Activated naive CD4-positive, alpha-beta T cell treated with anti-CD3 and anti-CD28 coated beads for 36 hours (primary cell): ENCODE data around the gene ABHD4. TPM values are rescaled to one million over a fixed set of nuclear protein-coding genes. Genes with fewer than 3 reads are reported as not detected.
"Not testable (repeated sequence)": the region's sequence is repeated elsewhere in the genome, so short reads cannot be mapped to it uniquely, and the experiment has no call there.

Source experiments
- CTCF ChIA-PET: fragments of 350-600 bp; sonication (Branson Sonifier 250); formaldehyde crosslinking; loops from one replicate; lab custom pipeline; 2021; ENCODE audit warnings: antibody characterized with exemption; lab: Charles Lee
- DNase-seq: peaks from one replicate; pipeline ENCODE4 v3.0.0-alpha.2; 2020
- H3K27ac Mint-ChIP-seq: one replicate; pipeline ENCODE4 v1.8.0; 2021; ENCODE audit warnings: mild to moderate bottlenecking, mixed read lengths
- H3K27me3 Mint-ChIP-seq: one replicate; pipeline ENCODE4 v1.8.0; 2021; ENCODE audit warnings: low read depth, mixed read lengths
- H3K36me3 Mint-ChIP-seq: one replicate; pipeline ENCODE4 v1.8.0; 2021; ENCODE audit warnings: low read depth, mixed read lengths
- H3K4me1 Mint-ChIP-seq: one replicate; pipeline ENCODE4 v1.8.0; 2021; ENCODE audit warnings: low read depth, mixed read lengths
- H3K4me3 Mint-ChIP-seq: one replicate; pipeline ENCODE4 v1.8.0; 2021; ENCODE audit warnings: mild to moderate bottlenecking, moderate library complexity, mixed read lengths
- H3K9me3 Mint-ChIP-seq: one replicate; pipeline ENCODE4 v1.8.0; 2021; ENCODE audit warnings: mixed read lengths
- intact Hi-C: fragments of 100-400 bp; cut with micrococcal nuclease; formaldehyde crosslinking; loops from one replicate; pipeline ENCODE4 v1.15.1; 2023
- total RNA-seq, 2 experiments: library from RNA; stranded (reverse); gene quantifications; one replicate each; pipeline ENCODE4 v1.2.3, GENCODE V29; 2021

ABHD4 gene
- total RNA-seq, 2 experiments from 2014 or later, result 11.1 to 11.9 TPM

DNA sequence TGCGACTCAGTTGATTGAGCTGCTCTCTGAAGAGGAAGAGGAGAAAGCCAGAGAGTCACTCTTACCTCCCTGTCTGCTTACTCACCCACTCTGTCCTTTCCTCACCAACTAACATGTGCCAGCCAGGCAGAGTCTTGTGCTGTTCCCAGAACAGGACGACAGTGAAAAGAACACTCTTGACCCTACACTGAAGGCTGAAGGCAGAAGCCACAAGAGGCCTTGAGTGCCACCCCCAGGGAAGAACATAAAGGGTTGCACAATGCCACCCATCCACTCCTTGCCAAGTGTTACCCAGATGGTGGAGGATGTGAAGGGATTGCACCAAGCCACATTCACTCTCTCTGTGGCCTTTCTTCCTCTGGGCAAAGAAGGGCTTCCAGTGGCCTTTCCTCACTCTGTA is 12.8 kb downstream of the ABHD4 start:
- Mint-ChIP-seq H3K27ac (no peak overlapping the region), H3K27me3 (no peaks in the 10 kb centered on the region), H3K4me3 (no peak overlapping the region), H3K9me3 (no peaks in the 10 kb centered on the region), H3K36me3 (peaks cover 14% of the 10 kb centered on the region), H3K4me1 (no peaks in the 10 kb centered on the region)
- CTCF ChIA-PET, result no interaction called here
- intact Hi-C loops, result no loop called here
- DNase-seq, result no peak

DNA sequence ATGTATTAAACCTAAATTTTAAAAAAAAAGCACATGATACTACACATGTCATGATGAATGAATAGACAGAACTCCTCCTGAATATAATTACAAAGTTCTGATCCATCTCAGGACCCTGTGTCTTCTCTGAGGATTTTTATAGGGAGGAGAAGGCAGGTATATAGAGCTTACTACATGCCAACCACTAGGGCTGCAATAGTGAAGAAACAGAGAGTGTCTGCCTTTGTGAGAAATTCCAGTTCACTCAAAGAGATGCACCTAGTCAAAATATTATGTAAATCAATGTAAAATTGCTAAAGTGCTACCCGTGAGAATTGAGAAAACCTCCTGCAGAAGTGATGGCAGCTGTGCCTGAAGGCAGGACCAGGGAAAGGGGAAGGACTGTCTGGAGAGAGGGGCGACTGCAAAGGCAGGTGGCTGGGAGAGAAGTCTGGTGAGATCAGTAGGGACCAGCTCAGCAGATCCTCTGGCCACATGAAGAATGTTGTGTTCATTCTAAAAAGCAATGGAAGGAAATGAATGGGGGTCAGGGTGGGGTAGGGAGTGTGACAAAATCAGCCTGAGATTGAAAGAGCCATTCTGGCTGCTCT is 15.1 kb downstream of the ABHD4 start:
- Mint-ChIP-seq H3K27ac (no peak overlapping the region), H3K4me3 (no peak overlapping the region), H3K4me1 (no peaks in the 10 kb centered on the region), H3K9me3 (no peaks in the 10 kb centered on the region), H3K27me3 (no peaks in the 10 kb centered on the region), H3K36me3 (peaks cover 12% of the 10 kb centered on the region)
- DNase-seq, result no peak
- CTCF ChIA-PET, result no interaction called here
- intact Hi-C loops, result no loop called here

DNA sequence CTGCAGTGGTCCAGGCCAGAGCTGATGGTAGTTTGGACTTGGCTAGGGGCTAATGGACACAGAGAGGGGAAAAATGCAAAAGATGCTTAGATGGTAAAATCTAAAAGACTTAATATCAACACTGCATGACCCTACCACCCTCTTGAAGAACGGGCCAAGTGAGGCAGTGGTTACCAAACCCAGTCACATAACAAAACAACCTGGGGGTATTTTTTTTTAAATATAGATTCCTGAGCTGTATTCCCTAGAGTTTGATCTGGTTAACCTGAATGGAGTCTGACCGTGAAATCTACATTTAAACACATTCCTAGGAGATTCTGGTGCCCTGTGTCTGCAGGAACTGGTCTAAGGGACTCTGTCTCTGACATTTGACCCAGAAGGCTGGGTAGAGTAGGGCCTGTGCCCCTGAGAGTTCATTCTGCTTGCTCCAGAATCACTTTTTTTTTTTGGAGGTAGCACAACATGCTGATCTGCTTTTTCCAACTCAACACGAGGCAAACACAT is 15.7 kb downstream of the ABHD4 start:
- no peak for DNase-seq
- CTCF ChIA-PET, result no interaction called here
- Mint-ChIP-seq H3K36me3 (peaks cover 12% of the 10 kb centered on the region), H3K4me1 (no peaks in the 10 kb centered on the region), H3K27ac (no peak overlapping the region), H3K27me3 (no peaks in the 10 kb centered on the region), H3K9me3 (no peaks in the 10 kb centered on the region), H3K4me3 (no peak overlapping the region)
- intact Hi-C loops, result no loop called here

DNA sequence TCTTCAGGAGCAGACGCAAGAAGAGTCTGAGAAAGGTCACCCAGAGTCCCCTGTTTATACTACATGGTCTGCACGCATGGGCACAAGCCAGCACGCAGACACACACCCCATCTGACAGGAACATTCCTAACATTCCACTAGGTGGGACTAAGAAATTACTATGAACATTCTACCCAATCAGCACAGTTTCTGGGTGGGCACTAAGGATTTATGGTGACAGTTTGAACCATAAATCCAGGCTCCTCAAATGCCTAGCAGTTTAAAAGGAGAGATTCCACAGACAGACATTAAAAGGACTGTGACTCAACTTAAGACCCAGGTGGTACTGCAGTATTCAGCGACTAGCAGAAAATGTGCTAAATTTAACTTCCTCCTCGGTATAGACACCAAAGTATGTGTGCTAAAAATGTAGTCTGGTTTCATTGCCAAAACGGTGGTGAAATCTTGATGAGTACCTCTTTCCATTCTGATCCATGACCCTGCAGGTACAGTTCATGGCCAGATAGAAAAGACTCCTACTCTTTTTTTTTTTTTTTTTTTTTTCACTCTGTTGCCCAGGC is 16.2 kb downstream of the ABHD4 start:
- Mint-ChIP-seq H3K9me3 (no peaks in the 10 kb centered on the region), H3K27me3 (no peaks in the 10 kb centered on the region), H3K27ac (no peak overlapping the region), H3K4me1 (no peaks in the 10 kb centered on the region), H3K4me3 (no peak overlapping the region), H3K36me3 (peaks cover 12% of the 10 kb centered on the region)
- CTCF ChIA-PET, result no interaction called here
- intact Hi-C loops, result no loop called here
- DNase-seq, result no peak

DNA sequence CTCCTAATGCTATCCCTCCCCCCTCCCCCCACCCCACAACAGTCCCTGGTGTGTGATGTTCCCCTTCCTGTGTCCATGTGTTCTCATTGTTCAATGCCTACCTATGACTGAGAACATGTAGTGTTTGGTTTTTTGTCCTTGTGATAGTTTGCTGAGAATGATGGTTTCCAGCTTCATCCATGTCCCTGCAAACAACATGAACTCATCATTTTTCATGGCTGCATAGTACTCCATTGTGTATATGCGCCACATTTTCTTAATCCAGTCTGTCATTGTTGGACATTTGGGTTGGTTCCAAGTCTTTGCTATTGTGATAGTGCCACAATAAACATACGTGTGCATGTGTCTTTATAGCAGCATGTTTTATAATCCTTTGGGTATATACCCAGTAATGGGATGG is 17.7 kb downstream of the ABHD4 start:
- H3K4me3 Mint-ChIP-seq, DNase-seq, CTCF ChIA-PET, H3K36me3 Mint-ChIP-seq, H3K27me3 Mint-ChIP-seq, H3K9me3 Mint-ChIP-seq, H3K27ac Mint-ChIP-seq, intact Hi-C loops, H3K4me1 Mint-ChIP-seq: not testable (repeated sequence)

DNA sequence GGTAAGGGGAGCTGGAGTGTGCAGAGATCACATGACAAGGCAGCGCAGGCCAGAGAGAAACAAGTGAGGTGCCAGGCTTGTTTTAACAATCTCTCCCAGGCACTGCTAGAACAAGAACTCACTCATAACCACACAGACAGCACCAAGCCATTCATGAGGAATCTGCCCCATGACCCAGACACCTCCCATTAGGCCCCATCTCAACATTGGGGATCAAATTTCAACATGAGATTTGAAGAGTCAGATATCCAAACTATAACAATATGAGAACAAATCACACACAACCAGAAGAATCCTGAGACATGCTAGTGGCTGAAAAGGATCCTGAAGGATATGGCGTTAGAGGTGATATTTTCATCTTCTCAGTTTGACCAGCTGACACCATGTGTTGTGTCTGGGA is 24.2 kb downstream of the ABHD4 start:
- intact Hi-C loops, result no loop called here
- Mint-ChIP-seq H3K36me3 (no peaks in the 10 kb centered on the region), H3K4me1 (peaks cover 4% of the 10 kb centered on the region), H3K9me3 (peaks cover 2% of the 10 kb centered on the region), H3K27ac (no peak overlapping the region), H3K27me3 (no peaks in the 10 kb centered on the region), H3K4me3 (no peak overlapping the region)
- DNase-seq, result no peak
- CTCF ChIA-PET, result interaction anchor here (0.7 kb wide), 1 partner anchor 981 kb away, joined by 3 read pairs; no protein-coding TSS in a partner anchor

DNA sequence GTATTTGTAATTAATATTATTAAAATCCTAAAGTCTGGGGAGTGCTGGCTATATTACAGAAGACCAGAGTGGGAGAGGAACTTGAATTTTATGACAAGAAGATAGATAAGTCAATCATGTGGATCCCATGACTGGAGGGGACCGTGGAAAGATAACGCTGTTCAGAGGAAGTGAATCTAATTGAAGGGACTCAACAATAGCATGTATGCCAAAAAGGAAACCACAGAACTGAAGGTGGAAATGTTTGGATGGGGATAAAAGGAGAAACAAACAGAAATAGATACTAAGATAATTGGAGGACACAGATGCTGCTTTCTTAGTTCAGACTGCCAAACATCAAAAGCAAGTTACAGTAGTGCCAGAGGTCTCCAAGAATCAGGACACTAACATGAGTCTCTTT is 24.9 kb downstream of the ABHD4 start:
- Mint-ChIP-seq H3K27ac (no peak overlapping the region), H3K4me3 (no peak overlapping the region), H3K36me3 (no peaks in the 10 kb centered on the region), H3K4me1 (peaks cover 4% of the 10 kb centered on the region), H3K27me3 (no peaks in the 10 kb centered on the region), H3K9me3 (peaks cover 2% of the 10 kb centered on the region)
- intact Hi-C loops, result no loop called here
- no peak for DNase-seq
- CTCF ChIA-PET, result no interaction called here

DNA sequence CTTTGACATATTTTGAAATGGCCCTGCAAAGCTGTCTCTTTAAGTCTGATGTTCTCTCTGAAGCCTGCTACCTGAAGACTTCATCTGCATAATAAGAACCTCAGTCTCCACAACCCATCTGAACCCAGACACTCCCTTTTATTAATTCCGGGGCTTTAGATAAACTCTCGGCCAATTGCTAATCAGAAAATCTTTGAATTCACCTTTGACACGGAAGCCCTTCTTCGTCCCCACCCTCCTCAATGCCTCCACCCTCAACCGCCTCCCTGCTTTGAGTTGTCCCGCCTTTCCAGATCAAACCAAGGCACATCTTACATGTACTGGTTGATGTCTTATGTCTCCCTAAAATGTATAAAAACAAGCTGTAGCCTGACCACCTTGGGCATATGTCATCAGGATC is 28.5 kb downstream of the ABHD4 start:
- peaks cover 4% of the 10 kb centered on the region for H3K4me1 Mint-ChIP-seq
- CTCF ChIA-PET, result no interaction called here
- no peak overlapping the region for H3K27ac Mint-ChIP-seq

DNA sequence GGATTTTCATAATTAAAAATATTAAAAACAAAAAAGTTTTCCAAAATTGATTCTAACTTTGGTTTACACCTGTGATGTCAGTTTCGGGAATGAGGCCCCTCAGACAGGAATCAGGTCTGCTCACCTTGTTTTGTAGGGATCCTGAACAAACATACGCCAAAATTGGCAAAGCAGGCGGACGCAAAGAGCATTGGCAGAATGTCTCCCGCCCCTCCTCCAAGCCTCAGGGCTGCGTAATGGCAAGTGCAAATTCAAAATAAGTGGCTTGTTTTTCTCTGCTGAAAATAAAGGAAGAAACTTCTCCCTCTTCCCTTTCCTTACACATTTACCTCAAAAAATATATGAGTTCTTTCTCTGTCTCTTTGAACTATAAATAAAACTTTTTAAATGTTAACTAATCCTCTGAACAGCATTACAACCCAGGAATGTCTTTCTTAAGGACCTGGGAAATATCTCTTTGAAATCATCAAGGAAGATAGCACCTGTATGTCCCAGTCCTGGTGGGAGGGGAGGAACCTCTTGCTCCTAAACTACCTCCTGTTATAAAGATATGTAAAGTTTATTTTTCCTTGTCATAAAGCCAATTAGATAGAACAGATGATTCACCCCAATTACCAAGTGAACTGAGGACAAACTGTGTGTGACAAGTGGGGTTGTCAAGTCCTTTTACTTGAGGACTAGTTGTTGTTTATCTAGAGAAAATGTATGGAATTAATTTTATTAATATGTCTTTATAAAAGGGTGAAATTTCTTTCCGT is 29.6 kb downstream of the ABHD4 start:
- no peak for DNase-seq
- CTCF ChIA-PET, result no interaction called here
- Mint-ChIP-seq H3K27ac (no peak overlapping the region), H3K4me1 (peaks cover 4% of the 10 kb centered on the region), H3K4me3 (no peak overlapping the region), H3K36me3 (no peaks in the 10 kb centered on the region), H3K9me3 (peaks cover 7% of the 10 kb centered on the region), H3K27me3 (no peaks in the 10 kb centered on the region)
- intact Hi-C loops, result no loop called here

More for the DNA sequence above, 28.5 kb downstream of the ABHD4 start:
- Mint-ChIP-seq H3K36me3 (no peaks in the 10 kb centered on the region), H3K27me3 (no peaks in the 10 kb centered on the region), H3K4me3 (no peak overlapping the region), H3K9me3 (peaks cover 8% of the 10 kb centered on the region)
- no peak for DNase-seq
- intact Hi-C loops, result no loop called here

DNA sequence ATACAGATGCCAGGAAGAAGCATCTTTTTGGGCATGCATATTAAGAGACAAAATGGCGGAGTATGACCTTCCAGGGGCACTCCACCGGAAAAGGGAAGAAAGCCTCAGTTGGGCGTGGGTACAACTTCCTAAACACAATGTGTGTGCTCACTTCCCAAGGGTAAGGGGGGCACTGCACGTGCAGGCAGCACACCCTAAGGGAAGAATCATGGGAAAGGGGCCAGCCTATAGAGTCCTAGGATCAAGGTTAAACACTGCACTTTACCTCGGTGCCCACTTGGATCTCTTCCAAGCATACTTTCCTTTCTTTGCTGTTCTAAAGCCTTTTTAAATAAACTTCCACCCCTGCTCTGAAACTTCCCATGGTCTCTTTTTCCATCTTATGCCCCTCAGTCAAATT is 31.3 kb downstream of the ABHD4 start:
- Mint-ChIP-seq H3K27me3 (no peaks in the 10 kb centered on the region), H3K4me3 (no peak overlapping the region), H3K36me3 (no peaks in the 10 kb centered on the region), H3K27ac (no peak overlapping the region), H3K9me3 (peaks cover 7% of the 10 kb centered on the region), H3K4me1 (no peaks in the 10 kb centered on the region)
- CTCF ChIA-PET, result no interaction called here
- no peak for DNase-seq
- intact Hi-C loops, result no loop called here

DNA sequence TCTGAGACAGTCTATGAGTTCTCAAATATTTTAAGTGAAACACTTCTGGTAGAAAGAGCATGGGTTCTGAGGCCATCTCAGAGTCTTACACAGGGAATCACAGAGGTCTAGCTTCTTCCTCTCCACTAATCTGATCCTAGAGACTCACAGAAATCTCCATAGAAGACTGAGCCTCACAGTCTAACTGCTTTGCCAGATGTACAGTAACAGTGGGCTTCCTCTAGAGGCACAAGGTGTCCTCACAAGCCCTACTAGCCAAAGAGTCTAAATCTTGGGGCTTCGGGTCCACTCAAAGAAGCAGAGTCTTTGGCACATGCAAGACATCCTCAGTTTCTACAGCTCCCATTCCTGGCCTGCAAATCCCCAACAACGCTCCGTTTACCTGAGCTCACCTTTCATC is 32.0 kb downstream of the ABHD4 start:
- no peaks in the 10 kb centered on the region for H3K36me3 Mint-ChIP-seq
- H3K27me3 Mint-ChIP-seq, result no peaks in the 10 kb centered on the region
- peaks cover 7% of the 10 kb centered on the region for H3K9me3 Mint-ChIP-seq
- DNase-seq, result no peak
- H3K4me1 Mint-ChIP-seq, result no peaks in the 10 kb centered on the region
- CTCF ChIA-PET, result interaction anchor here (0.8 kb wide), 1 partner anchor 14 kb away, joined by 3 read pairs; the partner anchor contains the start of gene OR6J1
- intact Hi-C loops, result no loop called here
- no peak overlapping the region for H3K4me3 Mint-ChIP-seq
- H3K27ac Mint-ChIP-seq, result no peak overlapping the region

DNA sequence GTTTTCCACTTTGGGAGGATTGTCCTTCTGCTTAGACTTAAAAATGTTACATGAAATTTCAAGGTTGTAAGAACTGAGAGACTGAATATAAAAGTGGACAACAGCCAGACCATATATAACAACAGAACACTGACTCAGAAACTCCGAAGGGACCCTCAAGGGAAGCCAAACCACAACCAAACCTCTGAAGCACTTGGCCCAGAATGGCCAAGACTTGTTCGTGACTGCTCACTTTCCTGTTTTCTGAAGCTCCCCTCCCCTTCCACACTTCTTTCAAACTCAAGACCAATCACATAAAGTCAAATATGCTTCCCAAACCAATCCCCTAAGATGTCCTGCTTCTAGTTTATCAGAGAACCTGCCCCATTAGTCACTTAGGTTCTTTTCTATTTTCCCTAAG is 32.4 kb downstream of the ABHD4 start:
- no peak for DNase-seq
- CTCF ChIA-PET, result interaction anchor here (0.8 kb wide), 1 partner anchor 14 kb away, joined by 3 read pairs; the partner anchor contains the start of gene OR6J1
- Mint-ChIP-seq H3K36me3 (no peaks in the 10 kb centered on the region), H3K27ac (no peak overlapping the region), H3K9me3 (peaks cover 7% of the 10 kb centered on the region), H3K4me1 (no peaks in the 10 kb centered on the region), H3K27me3 (no peaks in the 10 kb centered on the region), H3K4me3 (no peak overlapping the region)
- intact Hi-C loops, result no loop called here
